KG1 (cell line): ENCODE measurements around the gene ASIC2.

Source experiments
- DNase-seq: peaks from one replicate; lab custom pipeline; 2025; lab: John Stamatoyannopoulos, UW

The ASIC2 gene

DNA sequence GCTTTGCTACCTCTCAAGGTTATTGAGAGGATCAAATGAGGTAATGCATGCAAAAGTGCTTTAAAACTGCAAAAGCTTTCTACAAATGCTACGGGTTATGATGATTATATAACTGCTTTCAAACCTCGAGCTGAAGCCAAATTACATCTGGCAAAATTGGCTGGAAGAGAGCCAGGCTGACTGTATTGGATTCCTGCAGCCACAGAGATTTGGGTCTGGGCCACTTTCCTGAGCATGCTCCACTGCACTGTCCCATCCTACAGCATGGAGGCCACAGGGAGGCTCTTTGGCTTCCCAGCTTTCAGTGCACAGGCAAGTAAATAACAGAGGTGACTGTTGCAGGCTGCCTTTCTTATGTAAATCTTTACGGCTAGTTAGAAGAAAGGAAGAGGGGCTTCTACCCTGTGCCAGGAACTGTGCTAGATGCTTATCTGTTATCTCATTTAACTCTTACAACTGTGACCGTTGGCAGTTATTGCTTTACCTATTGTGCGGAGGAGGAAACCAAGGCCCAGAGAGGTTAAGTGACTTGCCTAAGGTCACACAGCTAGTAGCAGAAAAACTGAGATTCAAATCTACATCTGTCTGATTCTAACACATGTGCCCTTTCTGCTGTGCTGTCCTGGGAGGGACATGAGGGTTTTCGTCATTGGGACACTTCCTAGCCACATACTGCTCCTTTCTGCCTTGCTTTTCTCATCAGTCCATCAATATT, 179.7 kb downstream of the ASIC2 start:
- DNase-seq: no peak

DNA sequence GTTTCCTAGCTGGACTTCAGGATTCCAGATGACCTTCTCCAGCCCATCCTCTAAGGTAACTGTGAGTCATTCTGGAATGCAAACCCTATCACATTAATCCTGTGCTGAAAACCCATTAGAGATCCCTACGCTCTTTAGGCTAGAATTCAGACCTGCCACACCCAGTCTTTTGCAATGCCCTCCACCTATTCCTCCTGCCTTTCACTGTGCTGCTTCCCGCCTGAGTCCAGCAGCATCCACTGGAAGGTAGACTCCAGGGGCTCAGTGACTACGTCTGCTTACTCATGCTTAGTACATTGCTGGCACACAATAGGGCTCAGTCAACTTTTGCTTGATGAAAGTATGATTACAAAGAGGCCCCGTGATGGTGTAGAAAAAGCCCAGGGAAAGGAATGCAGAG, 180.3 kb downstream of the ASIC2 start:
- no peak for DNase-seq

- DNase-seq: no peak
Observed at GRCh38 chr17:33109336-33110072, 183.6 kb downstream of the ASIC2 start.

GRCh38 chr17:33106525-33107165, 186.4 kb downstream of the ASIC2 start:
- no peak for DNase-seq

DNA sequence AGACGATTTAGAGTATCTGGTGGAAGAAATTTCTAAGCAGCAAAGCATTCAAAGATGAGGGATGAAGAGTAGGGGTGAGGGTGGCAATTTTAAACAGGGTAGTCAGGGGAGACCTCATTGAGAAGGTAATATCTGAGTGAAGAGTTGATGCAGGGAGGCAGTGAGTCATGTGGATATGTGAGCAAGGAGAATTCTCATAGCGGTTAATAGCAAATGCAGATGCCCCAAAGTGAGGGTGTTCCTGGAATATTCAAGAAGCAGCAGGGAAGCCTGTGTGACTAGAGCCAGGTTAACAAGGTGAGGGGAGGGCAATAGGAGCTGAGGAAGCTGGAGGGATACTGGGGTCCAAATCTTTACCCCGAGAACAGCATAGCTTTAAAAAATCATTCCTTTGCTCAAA, 187.2 kb downstream of the ASIC2 start:
- no peak for DNase-seq

DNA sequence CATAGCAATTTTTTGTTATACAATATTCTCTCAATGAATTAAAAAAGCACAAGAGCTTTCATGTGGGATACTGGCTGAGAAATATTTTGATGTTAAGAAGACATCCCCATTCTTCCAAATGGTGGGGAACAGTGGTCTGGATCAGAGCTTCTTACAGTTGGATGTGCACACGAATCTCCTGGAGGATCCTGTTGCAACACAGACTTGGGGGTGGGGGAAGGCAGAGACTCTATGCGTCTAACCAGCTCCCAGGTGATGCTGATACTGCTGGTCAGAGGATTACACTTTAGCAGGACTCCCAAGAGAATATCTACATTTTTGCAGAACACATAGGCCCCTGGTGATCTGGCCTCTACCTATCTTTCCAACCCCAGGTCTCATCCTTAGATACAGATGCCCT, 193.2 kb downstream of the ASIC2 start:
- DNase-seq: no peak

DNA sequence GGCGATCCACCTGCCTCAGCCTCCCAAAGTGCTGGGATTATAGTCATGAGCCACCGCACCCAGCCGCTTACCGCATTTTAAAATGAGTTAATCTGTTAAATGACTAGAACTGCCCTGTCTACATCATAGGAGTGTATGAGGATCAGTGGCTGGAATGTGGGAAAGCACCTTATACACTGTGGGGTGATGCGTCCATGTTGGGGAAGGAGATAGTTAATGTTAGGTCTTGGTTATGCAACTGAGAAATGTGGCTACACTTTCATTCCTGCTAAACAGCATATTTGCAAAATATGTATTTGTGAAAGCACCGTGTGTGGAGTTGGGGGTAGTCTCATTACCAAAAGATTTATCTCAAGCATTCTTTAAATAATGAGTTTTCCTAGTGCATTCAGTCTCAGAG, 193.8 kb downstream of the ASIC2 start:
- DNase-seq: no peak

DNA sequence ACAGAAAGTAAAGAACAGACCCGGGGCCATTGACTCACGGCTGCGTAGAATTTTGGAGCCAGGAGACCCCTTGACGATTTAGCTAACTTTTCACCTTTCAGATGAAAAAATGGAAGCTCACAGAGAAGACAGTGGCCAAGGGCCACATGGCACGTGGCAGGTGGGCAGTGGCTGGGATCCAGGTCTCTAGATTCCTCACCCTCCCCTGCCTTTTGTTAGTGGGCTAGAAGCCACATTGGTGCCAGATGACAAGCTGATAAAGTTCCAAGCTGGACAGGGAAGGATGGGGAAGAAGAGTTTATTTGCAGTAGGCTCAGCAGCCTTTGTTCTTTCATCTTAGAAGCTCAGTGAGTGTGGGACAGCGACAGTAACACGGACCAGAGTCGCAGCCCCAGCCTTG, 195.7 kb downstream of the ASIC2 start:
- no peak for DNase-seq

DNA sequence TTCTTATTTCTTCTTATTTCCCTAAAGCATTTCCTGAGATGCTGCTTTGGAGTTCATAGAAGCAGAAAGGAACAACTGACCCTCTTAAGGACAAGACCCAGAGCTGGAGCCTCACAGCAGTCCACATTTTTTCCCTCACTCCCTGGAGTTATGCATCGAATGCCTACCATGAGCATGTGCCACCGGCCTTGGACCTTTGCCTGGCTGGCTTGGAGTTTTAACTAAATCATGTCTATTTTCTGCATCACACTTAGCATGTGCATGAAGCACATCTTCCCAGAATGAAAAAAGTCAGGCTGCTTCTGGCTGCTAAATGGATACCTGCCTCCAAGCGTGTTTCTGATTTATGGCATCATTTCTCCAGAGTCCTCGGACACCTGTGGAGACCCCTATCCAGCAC, 196.9 kb downstream of the ASIC2 start:
- no peak for DNase-seq

DNA sequence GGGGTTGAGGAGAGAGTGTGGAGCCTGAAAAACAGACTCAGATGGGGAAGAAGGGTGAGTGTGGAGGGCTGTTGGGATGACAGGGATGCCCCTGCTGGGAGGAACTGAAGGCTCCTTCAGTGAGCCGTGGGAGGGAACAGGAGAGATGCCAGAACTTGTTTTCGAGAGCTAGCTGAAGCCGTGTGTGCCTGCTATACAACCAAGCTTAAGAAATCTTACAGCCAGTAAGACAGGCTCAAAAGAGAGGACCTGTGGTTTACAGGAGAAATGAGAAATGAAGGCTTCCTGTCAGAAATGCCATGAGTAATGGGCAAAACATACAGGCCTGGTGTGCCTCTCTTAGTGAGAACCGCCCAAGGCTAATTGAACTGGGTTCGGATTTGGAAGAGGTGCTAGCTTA, 201.8 kb downstream of the ASIC2 start:
- no peak for DNase-seq

- DNase-seq: no peak
Observed at GRCh38 chr17:33090806-33091205, 202.3 kb downstream of the ASIC2 start.

DNA sequence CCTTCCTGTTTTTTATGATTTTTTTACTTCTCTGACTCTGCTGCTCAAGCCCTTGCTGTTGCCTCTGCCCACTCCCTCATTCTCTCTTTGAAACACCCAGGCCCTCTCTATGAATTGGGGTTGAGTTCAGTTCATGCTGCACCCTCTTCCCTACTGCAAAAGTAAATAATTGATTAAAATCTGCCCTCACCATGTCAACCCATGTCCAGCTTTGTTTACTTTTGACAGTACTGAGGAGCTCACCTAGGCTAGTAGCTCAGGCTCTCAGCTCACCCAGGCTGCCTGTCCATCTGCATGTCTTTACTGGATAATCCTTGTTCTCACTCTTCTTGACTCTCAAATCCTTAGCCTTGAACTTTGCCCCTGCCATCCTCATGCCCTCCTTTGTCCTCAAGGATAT, 206.2 kb downstream of the ASIC2 start:
- DNase-seq: no peak

DNA sequence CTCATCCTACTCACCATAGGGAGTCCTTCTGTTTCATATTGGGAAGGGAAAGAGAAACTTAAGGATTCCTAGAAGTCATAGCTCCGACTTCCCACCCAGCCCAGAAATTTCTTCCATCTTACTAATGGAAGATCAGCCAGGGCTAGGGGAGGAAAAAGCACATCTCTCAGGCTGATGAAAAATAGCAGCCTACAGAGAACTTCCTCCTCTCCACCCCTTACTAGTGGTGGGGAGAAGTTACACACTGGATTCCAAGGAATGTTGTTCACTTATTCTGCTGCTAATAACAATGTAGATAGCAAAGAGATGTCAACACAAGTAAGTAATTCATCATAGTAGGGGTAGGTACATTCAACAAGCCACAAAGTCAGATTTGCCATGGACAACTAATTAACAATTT, 207.1 kb downstream of the ASIC2 start:
- DNase-seq: no peak

DNA sequence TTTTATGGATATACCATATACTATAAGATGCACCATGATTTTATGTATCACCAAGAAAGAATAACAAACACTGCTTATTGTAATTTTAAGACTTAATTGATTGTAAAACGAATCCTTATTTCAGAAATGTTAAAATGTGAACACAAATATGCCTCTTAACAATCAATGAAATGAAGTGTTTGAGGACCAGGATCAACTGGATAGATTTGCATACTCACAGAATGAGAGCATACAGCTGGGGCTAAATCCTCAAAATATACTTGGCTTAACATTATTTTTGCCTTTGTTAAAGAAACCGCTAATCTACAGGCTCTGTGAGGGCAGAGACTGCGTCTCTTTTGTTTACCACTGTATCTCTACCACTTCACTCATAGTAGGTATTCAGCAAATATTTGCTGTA, 207.8 kb downstream of the ASIC2 start:
- DNase-seq: no peak

- DNase-seq: no peak
Observed at GRCh38 chr17:33084755-33085154, 208.3 kb downstream of the ASIC2 start.

DNA sequence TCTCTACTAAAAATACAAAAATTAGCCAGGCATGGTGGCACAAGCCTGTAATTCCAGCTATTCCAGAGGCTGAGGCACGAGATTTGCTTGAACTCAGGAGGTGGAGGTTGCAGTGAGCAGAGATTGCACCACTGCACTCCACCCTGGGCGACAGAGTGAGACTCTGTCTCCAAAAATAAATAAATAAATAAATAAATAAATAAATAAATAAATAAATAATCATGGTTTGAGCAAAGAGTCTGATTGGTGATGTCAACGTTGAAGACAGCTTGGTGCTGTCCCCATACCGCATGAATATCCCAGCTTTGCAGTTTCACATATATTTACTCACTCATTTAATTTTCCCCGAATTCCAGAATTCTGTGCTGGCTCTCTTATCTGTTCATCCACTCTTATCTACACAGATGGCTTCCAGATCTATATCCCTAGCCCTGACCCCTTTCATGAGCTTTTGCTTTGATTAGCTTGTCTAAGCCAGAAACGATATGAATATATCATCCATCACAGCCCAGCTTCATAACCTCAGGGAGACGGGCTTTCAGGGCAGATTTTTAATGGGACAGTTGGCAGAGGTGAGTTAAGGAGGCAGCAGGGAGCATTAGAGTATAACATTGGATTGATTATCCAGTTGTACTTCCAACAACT, 210.4 kb downstream of the ASIC2 start:
- no peak for DNase-seq

GRCh38 chr17:33080091-33080490, 213.0 kb downstream of the ASIC2 start:
- DNase-seq: no peak

DNA sequence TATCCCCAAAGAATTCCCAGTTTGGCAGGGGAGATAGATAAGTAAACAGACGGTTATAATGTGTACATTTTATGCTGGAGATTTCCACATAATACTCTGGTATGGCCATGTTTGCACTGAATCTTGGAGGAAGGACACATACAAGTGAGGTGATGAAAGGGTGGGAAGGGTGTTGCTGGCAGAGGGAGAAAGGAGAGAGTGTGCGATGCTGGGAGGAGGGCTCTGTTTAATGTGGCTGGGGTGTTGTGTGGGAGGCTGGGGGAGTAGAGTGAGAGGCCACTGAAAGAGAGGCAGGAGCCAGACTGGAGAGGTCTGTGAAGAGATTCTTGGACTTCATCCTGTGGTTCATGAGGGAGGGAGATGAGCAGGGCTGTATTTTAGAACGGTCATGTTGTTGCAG, 213.9 kb downstream of the ASIC2 start:
- DNase-seq: no peak

- DNase-seq: no peak
Observed at GRCh38 chr17:33076979-33077378, 216.1 kb downstream of the ASIC2 start.

DNA sequence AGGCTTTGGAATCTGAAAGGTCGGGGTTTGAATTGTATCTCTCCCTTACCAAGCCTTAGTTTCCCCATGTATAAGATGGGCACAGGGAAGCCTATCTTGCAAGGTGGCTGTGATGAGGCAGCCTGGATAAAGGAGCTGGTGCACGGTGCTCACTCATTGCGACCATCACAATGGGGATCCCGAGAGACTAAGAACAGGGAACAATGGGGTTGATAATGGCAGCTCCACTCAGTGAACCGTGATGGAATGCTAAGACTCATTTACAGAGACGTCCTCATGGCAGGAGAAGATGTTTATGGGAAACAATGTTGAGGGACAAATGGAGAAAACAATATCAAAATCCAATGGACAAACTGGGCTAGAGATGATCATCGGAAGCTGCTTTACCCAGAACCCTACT, 219.7 kb downstream of the ASIC2 start:
- DNase-seq: no peak

- no peak for DNase-seq
Observed at GRCh38 chr17:33072421-33073161, 220.5 kb downstream of the ASIC2 start.

DNA sequence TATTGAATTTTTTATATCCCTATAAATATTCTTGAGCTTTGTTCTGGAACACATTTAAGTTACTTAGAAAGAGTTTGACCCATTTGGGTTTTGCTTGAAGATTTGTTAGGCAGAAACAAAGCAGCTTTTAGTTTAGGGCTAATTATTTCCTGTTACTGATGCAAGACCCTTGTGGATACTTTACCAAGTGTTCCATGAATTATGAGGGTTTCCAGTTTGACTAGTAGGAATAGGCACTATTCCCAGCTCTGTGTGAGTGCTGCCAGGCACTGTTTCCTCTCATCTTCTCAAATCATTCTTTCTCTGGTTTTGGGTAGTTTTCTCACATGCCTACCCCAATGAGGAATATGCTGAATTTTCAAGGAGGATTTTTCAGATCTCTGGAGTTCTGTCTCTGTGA, 221.4 kb downstream of the ASIC2 start:
- DNase-seq: no peak
